Bronchial epithelial cell (primary cell): ENCODE measurements around the gene MALL. TPM values are rescaled to one million over a fixed set of nuclear protein-coding genes. Genes with fewer than 3 reads are reported as not detected.
"Not testable (repeated sequence)": the region's sequence is repeated elsewhere in the genome, so short reads cannot be mapped to it uniquely, and the experiment has no call there.

ENCODE experiments used
- DNase-seq: peaks from one replicate; pipeline ENCODE4 v3.0.0-alpha.2; 2010; ENCODE audit warnings: low read depth
- FAIRE-seq: peaks from 2 replicates; lab custom pipeline; 2011; peaks lifted over from hg19 to GRCh38; lab: Jason Lieb, UNC
- H3K27me3 ChIP-seq: 2 replicates; pipeline ENCODE4 v1.5.1; 2011; ENCODE audit warnings: low read length; ENCODE audit not compliant: control insufficient read depth, insufficient read depth
- H3K36me3 ChIP-seq: 2 replicates; pipeline ENCODE4 v1.5.1; 2011; ENCODE audit warnings: low read length; ENCODE audit not compliant: control insufficient read depth, insufficient read depth
- H3K4me3 ChIP-seq: 2 replicates; pipeline ENCODE4 v1.5.1; 2011; ENCODE audit warnings: mild to moderate bottlenecking, low read depth, low read length, control low read depth
- CTCF ChIP-seq: IDR thresholded peaks from 2 replicates; pipeline ENCODE4 v1.5.1; 2011; ENCODE audit warnings: mild to moderate bottlenecking, moderate library complexity, low read length, control low read depth, inconsistent platforms; ENCODE audit not compliant: insufficient read depth, severe bottlenecking
- total RNA-seq: library from RNA; depleted of rRNA; stranded (reverse); fragments of >200 nt; gene quantifications from 2 replicates; pipeline ENCODE4 v1.2.1, GENCODE V29; 2014

The MALL gene
- total RNA-seq, 1 donor from 2014 or later: 33.7 TPM

- no peak for TF ChIP-seq CTCF
- FAIRE-seq (no peak), DNase-seq (peak; percentile 79)
- no peak overlapping the region for H3K4me3 ChIP-seq
- no peaks in the 10 kb centered on the region for H3K36me3 ChIP-seq
- H3K27me3 ChIP-seq: no peaks in the 10 kb centered on the region
Observed at GRCh38 chr2:110101901-110102803, 13.5 kb downstream of the MALL start.

DNA sequence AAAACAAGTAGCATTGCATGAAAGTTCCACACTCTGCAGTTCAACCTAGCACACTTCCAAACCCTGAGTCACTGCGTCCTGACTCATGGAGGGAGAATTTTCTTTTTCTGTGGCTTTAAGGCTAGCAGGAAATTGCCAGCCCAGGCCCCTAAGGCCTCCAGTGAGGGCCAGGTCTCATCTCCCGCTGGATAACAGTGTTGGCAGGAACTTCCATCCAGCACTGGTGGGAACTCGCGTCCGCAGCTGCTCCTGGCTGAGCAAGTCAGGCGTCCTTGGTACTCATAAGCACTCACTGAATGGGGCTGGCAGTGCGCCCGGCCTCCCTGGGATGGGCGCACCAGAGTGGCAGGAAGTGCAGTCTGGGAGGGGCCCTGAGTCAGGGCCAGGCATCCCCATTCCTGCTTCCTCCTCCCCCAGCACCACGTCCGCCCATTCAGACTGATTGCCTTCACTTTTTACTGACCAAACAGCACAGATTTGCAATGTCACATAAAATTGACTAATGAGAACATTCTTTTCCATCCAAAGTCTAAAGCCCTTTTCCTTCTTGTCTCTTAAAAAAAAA lies 14.3 kb downstream of the MALL start:
- no peak overlapping the region for H3K4me3 ChIP-seq
- DNase-seq (peak; percentile 99), FAIRE-seq (peak; percentile 99)
- no peaks in the 10 kb centered on the region for H3K36me3 ChIP-seq
- no peak for TF ChIP-seq CTCF
- no peaks in the 10 kb centered on the region for H3K27me3 ChIP-seq

DNA sequence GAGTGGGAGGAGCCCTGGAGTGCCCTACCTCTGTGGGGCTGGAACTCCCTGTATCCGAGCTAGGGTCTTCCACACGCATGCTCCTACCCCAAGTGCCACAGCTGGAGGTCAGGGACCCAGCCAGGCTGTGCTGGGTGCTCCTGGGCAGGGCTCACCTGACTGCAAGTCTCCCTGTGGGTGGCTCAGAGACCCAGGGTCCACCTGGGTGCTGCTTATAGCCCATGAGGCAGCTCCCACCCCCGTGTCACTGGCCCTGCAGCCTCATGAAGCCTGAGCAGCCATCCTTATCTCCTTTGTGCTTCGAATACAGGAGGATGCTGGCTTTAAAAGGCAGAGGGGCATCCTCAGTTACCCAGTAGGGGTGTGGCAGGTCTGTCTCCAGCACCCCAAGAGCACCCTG lies 14.7 kb downstream of the MALL start:
- not testable (repeated sequence) for H3K4me3 ChIP-seq, H3K27me3 ChIP-seq, H3K36me3 ChIP-seq, DNase-seq, FAIRE-seq

DNA sequence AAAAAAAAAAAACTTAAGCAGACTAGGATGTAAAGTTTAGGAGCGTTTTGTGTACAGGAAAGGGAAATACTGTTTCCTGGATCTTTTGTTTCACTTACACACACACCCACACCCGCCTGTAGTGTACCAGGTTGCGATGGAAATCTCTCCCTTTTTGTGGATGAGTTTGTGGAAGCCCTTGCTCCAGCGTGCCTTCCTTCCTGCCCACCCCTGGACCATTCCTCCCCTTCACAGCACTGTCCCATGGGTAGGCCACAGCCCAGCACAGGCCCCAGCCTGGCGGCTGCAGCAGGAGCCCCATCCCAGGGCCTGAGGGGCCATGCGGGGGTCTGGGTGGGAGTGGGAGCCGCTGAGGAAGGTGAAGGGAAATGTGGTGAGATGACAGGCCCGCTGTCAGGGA lies 15.1 kb downstream of the MALL start:
- TF ChIP-seq CTCF: no peak
- Histone ChIP-seq H3K36me3 (no peaks in the 10 kb centered on the region), H3K4me3 (no peak overlapping the region), H3K27me3 (no peaks in the 10 kb centered on the region)
- FAIRE-seq: peak; percentile 58
- no peak for DNase-seq

GRCh38 chr2:110099471-110100225 lies 16.0 kb downstream of the MALL start:
- H3K27me3 ChIP-seq: no peaks in the 10 kb centered on the region

More at GRCh38 chr2:110099471-110100225, 16.0 kb downstream of the MALL start:
- no peak for DNase-seq
- FAIRE-seq: no peak
- no peak overlapping the region for H3K4me3 ChIP-seq
- no peaks in the 10 kb centered on the region for H3K36me3 ChIP-seq
- no peak for TF ChIP-seq CTCF
